Body of pancreas (tissue), 4 donors: ENCODE measurements around the gene UBE2D4.

Source experiments
- POLR2A ChIP-seq, 3 donors: fragments of 450-650 bp; IDR thresholded peaks; one replicate each; pipeline ENCODE4 v1.6.1; 2016; ENCODE audit warnings: antibody characterized with exemption in 3 of 3, mild to moderate bottlenecking in 2 of 3
- TF ChIP-seq, protein P1 (sequence below), 7 experiments: fragments of 450-650 bp in 4 of 7; fragments of 200-600 bp in 3 of 7; sonication (generic) in 3 of 7; IDR thresholded peaks; one replicate each; pipeline ENCODE4 v1.5.1; 2016 to 2019; ENCODE audit warnings: antibody characterized with exemption in 7 of 7

- TF ChIP-seq, protein P1, sequence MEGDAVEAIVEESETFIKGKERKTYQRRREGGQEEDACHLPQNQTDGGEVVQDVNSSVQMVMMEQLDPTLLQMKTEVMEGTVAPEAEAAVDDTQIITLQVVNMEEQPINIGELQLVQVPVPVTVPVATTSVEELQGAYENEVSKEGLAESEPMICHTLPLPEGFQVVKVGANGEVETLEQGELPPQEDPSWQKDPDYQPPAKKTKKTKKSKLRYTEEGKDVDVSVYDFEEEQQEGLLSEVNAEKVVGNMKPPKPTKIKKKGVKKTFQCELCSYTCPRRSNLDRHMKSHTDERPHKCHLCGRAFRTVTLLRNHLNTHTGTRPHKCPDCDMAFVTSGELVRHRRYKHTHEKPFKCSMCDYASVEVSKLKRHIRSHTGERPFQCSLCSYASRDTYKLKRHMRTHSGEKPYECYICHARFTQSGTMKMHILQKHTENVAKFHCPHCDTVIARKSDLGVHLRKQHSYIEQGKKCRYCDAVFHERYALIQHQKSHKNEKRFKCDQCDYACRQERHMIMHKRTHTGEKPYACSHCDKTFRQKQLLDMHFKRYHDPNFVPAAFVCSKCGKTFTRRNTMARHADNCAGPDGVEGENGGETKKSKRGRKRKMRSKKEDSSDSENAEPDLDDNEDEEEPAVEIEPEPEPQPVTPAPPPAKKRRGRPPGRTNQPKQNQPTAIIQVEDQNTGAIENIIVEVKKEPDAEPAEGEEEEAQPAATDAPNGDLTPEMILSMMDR (IDR thresholded peaks at IDR 0.05): no peak
- no peak for TF ChIP-seq POLR2A (IDR thresholded peaks at IDR 0.05)
These were observed 45.6 kb upstream of the UBE2D4 start for GRCh38 chr7:43880596-43880995.
